ENCODE results near the gene ZNF280A. TPM values are rescaled to one million over a fixed set of nuclear protein-coding genes. Genes with fewer than 3 reads are reported as not detected.
"Not testable (repeated sequence)": the region's sequence is repeated elsewhere in the genome, so short reads cannot be mapped to it uniquely, and the experiment has no call there.

Gene ZNF280A
- total and polyA plus RNA-seq, 2 of the 8 experiments (the other 6 are each of a cell fraction or from before 2014, with no cell fraction given), result 0.09 to 0.61 TPM

GRCh38 chr22:22491589-22491988 lies 28.5 kb downstream of the ZNF280A start:
- H3K79me2 ChIP-seq (ENCODE audit: control insufficient read depth in 1 of 2, insufficient read depth in 2 of 2, low read length in 2 of 2); H2BK20ac ChIP-seq (ENCODE audit: low read length); H4K5ac ChIP-seq (ENCODE audit: insufficient read length, low read depth, low read length); H3K27ac ChIP-seq (ENCODE audit: low read depth, low read length); H2AK5ac ChIP-seq (ENCODE audit: low read depth, low read length); H3K9me3 ChIP-seq (ENCODE audit: insufficient read depth in 2 of 2, low read depth in 1 of 2, low read length in 1 of 2); H4K20me1 ChIP-seq (replicated peaks in 1 of 2; ENCODE audit: control insufficient read depth in 1 of 2, insufficient read depth in 2 of 2, low read length in 2 of 2); H2BK15ac ChIP-seq (ENCODE audit: low read length); H2BK12ac ChIP-seq (ENCODE audit: low read depth, low read length); H3K79me1 ChIP-seq (ENCODE audit: low read depth, low read length); H3K27me3 ChIP-seq (replicated peaks in 1 of 4; ENCODE audit: control insufficient read depth in 3 of 4, extremely low read depth in 1 of 4, insufficient read depth in 3 of 4, low read length in 3 of 4); POLR2A ChIA-PET (ENCODE audit: partially characterized antibody); H3K4me3 ChIP-seq (ENCODE audit: extremely low read depth in 1 of 4, insufficient read depth in 2 of 4, low read depth in 3 of 4, low read length in 4 of 4); H3K9ac ChIP-seq (replicated peaks in 1 of 4; ENCODE audit: extremely low read depth in 1 of 4, low read depth in 3 of 4, low read length in 3 of 4); H4K91ac ChIP-seq (replicated peaks; ENCODE audit: insufficient read length, low read length); H3K4ac ChIP-seq (replicated peaks; ENCODE audit: insufficient read length, low read depth, low read length); H2BK120ac ChIP-seq (replicated peaks; ENCODE audit: low read depth, low read length); H3K23ac ChIP-seq (ENCODE audit: insufficient read length); FAIRE-seq; H3K18ac ChIP-seq (ENCODE audit: extremely low read depth, low read length); H3K56ac ChIP-seq (replicated peaks; ENCODE audit: insufficient read length, low read depth, low read length); H3K23me2 ChIP-seq (ENCODE audit: low read depth, low read length); H3K4me1 ChIP-seq (replicated peaks in 1 of 4; ENCODE audit: control insufficient read depth in 3 of 4, insufficient read depth in 4 of 4, low read length in 3 of 4); DNase-seq (ENCODE audit: low read depth in 1 of 2, low spot score in 2 of 2); H2AFZ ChIP-seq (ENCODE audit: low read length); H3K14ac ChIP-seq (ENCODE audit: insufficient read length); H3K4me2 ChIP-seq (ENCODE audit: insufficient read depth in 1 of 2, low read depth in 2 of 2, low read length in 2 of 2); H4K8ac ChIP-seq (ENCODE audit: extremely low read depth, insufficient read depth, low read length); H2BK5ac ChIP-seq (ENCODE audit: low read depth, low read length): not testable (repeated sequence)
- 100% methylated on average over 3 of the region's 3 CpGs; no CpG with 5 or more reads in 1 of the 2 experiments for WGBS, 2 experiments (ENCODE audit: extremely low coverage in 1 of 2, insufficient coverage in 1 of 2, insufficient read length in 1 of 2, insufficient replicate concordance in 2 of 2, low coverage in 1 of 2, low lambda C conversion rate in 2 of 2, missing lambda C conversion rate in 1 of 2)
- H3K36me3 ChIP-seq (ENCODE audit: control insufficient read depth in 2 of 4, insufficient read depth in 4 of 4, low read length in 3 of 4), result peaks cover 7 to 42% (median 17%) of the 10 kb centered on the region in 4 experiments; a peak in 7 of 8 replicates
- CTCF ChIA-PET (ENCODE audit: partially characterized antibody), result interaction anchor here (0.8 to 1.9 kb wide), 2 partner anchors 12 to 17 kb away, joined by 3 to 6 read pairs; partner anchors contain the start of gene ZNF280B

Measured in H1 (cell line).